Keratinocyte (primary cell): ENCODE measurements around the gene RNASE8. TPM values are rescaled to one million over a fixed set of nuclear protein-coding genes. Genes with fewer than 3 reads are reported as not detected.

Experiments used
- DNase-seq: peaks from one replicate; pipeline ENCODE4 v3.0.0-alpha.2; 2011; ENCODE audit warnings: low read depth, missing footprints, low spot score
- FAIRE-seq: peaks from 2 replicates; lab custom pipeline; 2011; peaks lifted over from hg19 to GRCh38; lab: Jason Lieb, UNC
- H2AFZ ChIP-seq: 2 replicates; pipeline ENCODE4 v1.6.0; 2012; ENCODE audit warnings: low read length, control low read depth, inconsistent platforms; ENCODE audit not compliant: control insufficient read depth
- H3K27ac ChIP-seq: 2 replicates; pipeline ENCODE4 v1.5.1; 2011; ENCODE audit warnings: low read length; ENCODE audit not compliant: control insufficient read depth, insufficient read depth
- H3K27me3 ChIP-seq: 3 replicates; pipeline ENCODE4 v1.6.0; 2011; ENCODE audit warnings: low read length; ENCODE audit not compliant: control insufficient read depth, insufficient read depth; ENCODE audit errors: extremely low read depth
- H3K36me3 ChIP-seq, 2 experiments: 2 replicates in 1 of 2; 3 replicates in 1 of 2; pipeline ENCODE4 v1.5.1; 2011; ENCODE audit warnings: low read length in 2 of 2, mild to moderate bottlenecking in 1 of 2; ENCODE audit not compliant: control insufficient read depth in 2 of 2, insufficient read depth in 2 of 2; ENCODE audit errors: extremely low read depth in 1 of 2
- H3K4me1 ChIP-seq: 3 replicates; pipeline ENCODE4 v1.5.1; 2011; ENCODE audit warnings: low read length; ENCODE audit not compliant: control insufficient read depth, insufficient read depth; ENCODE audit errors: extremely low read depth
- H3K4me2 ChIP-seq: 3 replicates; pipeline ENCODE4 v1.6.0; 2011; ENCODE audit warnings: low read depth, low read length; ENCODE audit not compliant: control insufficient read depth, insufficient read depth; ENCODE audit errors: extremely low read depth
- H3K4me3 ChIP-seq, 3 experiments: fragments of 200-600 bp in 1 of 3; sonication (generic) in 1 of 3; 2 replicates in 2 of 3; 3 replicates in 1 of 3; pipeline ENCODE4 v1.5.1; 2011 to 2016; ENCODE audit warnings: low read length in 3 of 3, mild to moderate bottlenecking in 3 of 3, control low read depth in 2 of 3, inconsistent platforms in 1 of 3, low read depth in 1 of 3, mixed read lengths in 1 of 3, mixed run types in 1 of 3, moderate library complexity in 1 of 3; ENCODE audit not compliant: control insufficient read depth in 2 of 3, insufficient read depth in 2 of 3; ENCODE audit errors: extremely low read depth in 1 of 3
- H3K79me2 ChIP-seq: 2 replicates; pipeline ENCODE4 v1.6.0; 2012; ENCODE audit warnings: low read length; ENCODE audit not compliant: control insufficient read depth, insufficient read depth
- H3K9ac ChIP-seq: 3 replicates; pipeline ENCODE4 v1.6.0; 2011; ENCODE audit warnings: low read length; ENCODE audit not compliant: control insufficient read depth, insufficient read depth; ENCODE audit errors: extremely low read depth
- H3K9me1 ChIP-seq: 3 replicates; pipeline ENCODE4 v1.6.0; 2011; ENCODE audit warnings: low read length; ENCODE audit not compliant: control insufficient read depth, insufficient read depth; ENCODE audit errors: extremely low read depth
- H3K9me3 ChIP-seq: 2 replicates; pipeline ENCODE4 v1.5.1; 2012; ENCODE audit warnings: low read depth, low read length; ENCODE audit not compliant: control insufficient read depth
- H4K20me1 ChIP-seq: 3 replicates; pipeline ENCODE4 v1.6.0; 2011; ENCODE audit warnings: low read length; ENCODE audit not compliant: control insufficient read depth, insufficient read depth; ENCODE audit errors: extremely low read depth
- CTCF ChIP-seq, 3 experiments: IDR thresholded peaks in 1 of 3; conservative IDR thresholded peaks in 1 of 3; optimal IDR thresholded peaks in 1 of 3; 2 replicates in 2 of 3; 3 replicates in 1 of 3; pipeline versions ENCODE3 to v1.5.1; 2011; ENCODE audit warnings: low read length in 3 of 3, mild to moderate bottlenecking in 3 of 3, moderate library complexity in 2 of 3, control low read depth in 1 of 3, inconsistent platforms in 1 of 3; ENCODE audit not compliant: insufficient read depth in 2 of 3; ENCODE audit errors: extremely low read depth in 1 of 3
- EZH2 ChIP-seq: IDR thresholded peaks from one replicate; pipeline ENCODE4 v1.6.1; 2012; ENCODE audit warnings: inconsistent platforms, mild to moderate bottlenecking, low read length, moderate library complexity
- dilution Hi-C: fragments of 300-500 bp; cut with MboI; formaldehyde crosslinking; loops from one replicate; pipeline ENCODE4 v1.7.0; 2020; ENCODE audit warnings: low sequenced_read_pairs; ENCODE audit not compliant: extremely low pct_ligation_motif_present
- polyA plus RNA-seq, 5 experiments: library from polyadenylated mRNA; depleted of rRNA in 3 of 5; stranded (reverse) in 3 of 5; stranded (forward) in 1 of 5; unstranded in 1 of 5; fragments of >200 nt; gene quantifications; 1 replicate in 1 of 5; 2 replicates in 3 of 5; 3 replicates in 1 of 5; pipeline versions ENCODE4 v1.2.1 to v1.2.3, GENCODE V29; 2011 to 2012; ENCODE audit warnings: missing spikeins in 2 of 5, low read depth in 1 of 5, low replicate concordance in 1 of 5

The RNASE8 gene
- polyA plus RNA-seq, 1 donor (not counting 4 experiments of a cell fraction or from before 2014, with no cell fraction given) = not detected

- H3K9ac ChIP-seq = no peak overlapping the region
- peaks cover 18% of the 10 kb centered on the region for H3K4me1 ChIP-seq
- DNase-seq = no peak
Measured at GRCh38 chr14:21072031-21072473, 14.4 kb downstream of the RNASE8 start.

GRCh38 chr14:21072781-21073339, 15.2 kb downstream of the RNASE8 start:
- FAIRE-seq = no peak
- Histone ChIP-seq H3K9ac (no peak overlapping the region), H3K4me1 (peaks cover 18% of the 10 kb centered on the region), H2AFZ (no peak overlapping the region), H3K27me3 (peaks cover 17% of the 10 kb centered on the region), H4K20me1 (no peaks in the 10 kb centered on the region), H3K4me3 (no peak overlapping the region), H3K9me1 (no peaks in the 10 kb centered on the region), H3K9me3 (no peaks in the 10 kb centered on the region), H3K79me2 (no peaks in the 10 kb centered on the region), H3K27ac (no peak overlapping the region), H3K4me2 (no peak overlapping the region), H3K36me3 (peaks cover 2 to 8% of the 10 kb centered on the region in 2 experiments)
- TF ChIP-seq CTCF (optimal IDR thresholded peaks at IDR 0.05 in 1 of 3, IDR thresholded peaks at IDR 0.05 in 1 of 3, conservative IDR thresholded peaks at IDR 0.05 in 1 of 3; ENCODE audit: extremely low read depth in 1 of 3, insufficient read depth in 2 of 3, low read length in 3 of 3) (no peak), EZH2 (no peak)
- dilution Hi-C loops = no loop called here
- DNase-seq = no peak

More at GRCh38 chr14:21072031-21072473, 14.4 kb downstream of the RNASE8 start:
- no peaks in the 10 kb centered on the region for H3K79me2 ChIP-seq
- H2AFZ ChIP-seq = peak overlapping the region; percentile 77
- H4K20me1 ChIP-seq = no peaks in the 10 kb centered on the region
- H3K4me2 ChIP-seq = peak overlapping the region; percentile 92
- TF ChIP-seq CTCF (optimal IDR thresholded peaks at IDR 0.05 in 1 of 3, IDR thresholded peaks at IDR 0.05 in 1 of 3, conservative IDR thresholded peaks at IDR 0.05 in 1 of 3; ENCODE audit: extremely low read depth in 1 of 3, insufficient read depth in 2 of 3, low read length in 3 of 3) (peak in 1 of 3 experiments; percentile 8), EZH2 (no peak)
- peaks cover 17% of the 10 kb centered on the region for H3K27me3 ChIP-seq
- H3K36me3 ChIP-seq = peaks cover 2 to 8% of the 10 kb centered on the region in 2 experiments
- peak overlapping the region in 1 of 3 experiments; percentile 85 for H3K4me3 ChIP-seq
- no peaks in the 10 kb centered on the region for H3K9me1 ChIP-seq
- peak; percentile 5 for FAIRE-seq
- dilution Hi-C loops = no loop called here
- no peaks in the 10 kb centered on the region for H3K9me3 ChIP-seq
- H3K27ac ChIP-seq = no peak overlapping the region
